Thyroid gland (tissue), 4 donors: ENCODE results near the gene BBS9.

ENCODE experiments used
- CTCF ChIP-seq, 6 experiments: fragments of 200-600 bp in 3 of 6; fragments of 450-650 bp in 3 of 6; sonication (generic) in 3 of 6; IDR thresholded peaks; one replicate each; pipeline ENCODE4 v1.5.1; 2016 to 2019; ENCODE audit warnings: antibody characterized with exemption in 6 of 6, mild to moderate bottlenecking in 2 of 6, inconsistent platforms in 1 of 6, moderate library complexity in 1 of 6
- POLR2A ChIP-seq, 2 donors: fragments of 450-650 bp; IDR thresholded peaks; one replicate each; pipeline ENCODE4 v1.6.1; 2017; ENCODE audit warnings: antibody characterized with exemption in 2 of 2, mild to moderate bottlenecking in 2 of 2, moderate library complexity in 1 of 2

GRCh38 chr7:33183504-33183903, 54.1 kb downstream of the BBS9 start:
- no peak for TF ChIP-seq CTCF (IDR thresholded peaks at IDR 0.05)
- TF ChIP-seq POLR2A (IDR thresholded peaks at IDR 0.05) = no peak
